ENCODE data around the gene RAPGEF2.
"Not testable (repeated sequence)": the region's sequence is repeated elsewhere in the genome, so short reads cannot be mapped to it uniquely, and the experiment has no call there.

RAPGEF2 gene

DNA sequence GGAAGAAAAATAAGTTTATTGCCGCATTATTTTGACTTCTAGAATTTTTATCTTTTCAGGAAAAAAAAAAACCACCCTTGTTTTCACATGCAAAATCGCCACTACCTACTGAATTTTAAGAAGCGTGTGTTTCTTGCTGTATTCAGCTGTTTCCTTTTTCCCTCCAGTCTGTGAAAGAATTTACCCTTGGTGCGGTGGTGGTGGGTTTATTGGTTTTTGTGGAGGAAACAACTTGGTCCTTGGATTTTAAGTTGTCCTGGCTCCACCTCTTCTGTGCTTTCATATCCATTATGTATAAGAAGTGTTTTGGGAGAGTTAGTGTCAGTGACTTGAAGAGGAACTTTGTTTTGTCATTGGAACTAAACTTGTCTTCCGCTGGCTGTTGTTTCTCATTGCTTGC is 8.1 kb downstream of the RAPGEF2 start:
- H3K27me3 ChIP-seq (ENCODE audit: insufficient read depth, insufficient read length), result no peaks in the 10 kb centered on the region
- H3K4me3 ChIP-seq (ENCODE audit: insufficient read length, low read depth), result no peak overlapping the region
- no peaks in the 10 kb centered on the region for H3K36me3 ChIP-seq (ENCODE audit: insufficient read depth, insufficient read length, low read length)
- DNase-seq (ENCODE audit: low read depth, low spot score), result no peak
- no peaks in the 10 kb centered on the region for H3K4me1 ChIP-seq (ENCODE audit: insufficient read depth, insufficient read length)
- no peaks in the 10 kb centered on the region for H3K9me3 ChIP-seq (ENCODE audit: insufficient read depth, low read length)
- no peak overlapping the region for H3K9ac ChIP-seq (ENCODE audit: insufficient read length, low read depth)
- no peak for TF ChIP-seq YY1 (IDR thresholded peaks at IDR 0.05; ENCODE audit: insufficient read depth, insufficient read length)
- no peak for TF ChIP-seq SUZ12 (IDR thresholded peaks at IDR 0.05; ENCODE audit: extremely low read depth, insufficient read depth, insufficient read length)
- TF ChIP-seq ZNF274 (IDR thresholded peaks at IDR 0.05; ENCODE audit: low read depth, low read length), result no peak

DNA sequence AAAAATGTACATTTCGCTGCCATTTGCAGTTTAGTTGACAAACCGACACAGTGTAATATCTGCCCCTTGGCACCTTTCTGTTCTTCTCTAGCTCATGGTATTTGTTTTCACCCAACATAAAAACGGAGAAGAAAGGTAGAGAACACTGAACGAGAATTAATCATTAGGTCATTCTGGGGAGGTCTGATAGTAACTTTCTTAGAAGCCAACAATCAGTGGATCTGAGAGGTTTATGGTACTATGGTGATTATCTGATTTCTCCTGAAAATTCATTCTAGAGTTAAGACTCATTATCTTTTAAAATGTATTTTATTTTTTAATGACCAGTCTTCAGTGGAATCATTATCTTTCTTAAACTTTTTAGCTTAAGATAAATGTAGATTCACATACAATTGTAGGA is 8.5 kb downstream of the RAPGEF2 start:
- Histone ChIP-seq H3K4me3 (ENCODE audit: insufficient read length, low read depth) (no peak overlapping the region), H3K9me3 (ENCODE audit: insufficient read depth, low read length) (no peaks in the 10 kb centered on the region), H3K36me3 (ENCODE audit: insufficient read depth, insufficient read length, low read length) (no peaks in the 10 kb centered on the region), H3K9ac (ENCODE audit: insufficient read length, low read depth) (no peak overlapping the region), H3K4me1 (ENCODE audit: insufficient read depth, insufficient read length) (no peaks in the 10 kb centered on the region), H3K27me3 (ENCODE audit: insufficient read depth, insufficient read length) (no peaks in the 10 kb centered on the region)
- no peak for TF ChIP-seq ZNF274 (IDR thresholded peaks at IDR 0.05; ENCODE audit: low read depth, low read length)
- TF ChIP-seq SUZ12 (IDR thresholded peaks at IDR 0.05; ENCODE audit: extremely low read depth, insufficient read depth, insufficient read length), result no peak
- TF ChIP-seq YY1 (IDR thresholded peaks at IDR 0.05; ENCODE audit: insufficient read depth, insufficient read length), result no peak
- no peak for DNase-seq (ENCODE audit: low read depth, low spot score)

DNA sequence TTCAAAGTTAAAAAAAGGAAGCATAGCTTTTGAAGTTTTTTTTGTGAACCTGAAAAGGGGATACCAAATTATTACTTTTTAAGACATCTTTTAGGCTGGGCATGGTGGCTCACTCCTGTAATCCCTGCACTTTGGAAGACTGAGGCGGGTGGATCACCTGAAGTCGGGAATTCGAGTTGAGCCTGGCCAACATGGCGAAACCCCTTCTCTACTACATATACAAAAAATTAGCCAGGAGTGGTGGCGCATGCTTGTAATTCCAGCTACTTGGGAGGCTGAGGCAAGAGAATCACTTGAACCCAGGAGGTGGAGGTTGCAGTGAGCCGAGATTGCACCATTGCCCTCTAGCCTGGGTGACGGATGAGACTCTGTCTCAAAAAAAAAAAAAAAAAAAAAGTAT is 10.5 kb downstream of the RAPGEF2 start:
- H3K9ac ChIP-seq (ENCODE audit: insufficient read length, low read depth); H3K9me3 ChIP-seq (ENCODE audit: insufficient read depth, low read length); DNase-seq (ENCODE audit: low read depth, low spot score); H3K4me3 ChIP-seq (ENCODE audit: insufficient read length, low read depth); H3K4me1 ChIP-seq (ENCODE audit: insufficient read depth, insufficient read length); H3K27me3 ChIP-seq (ENCODE audit: insufficient read depth, insufficient read length); H3K36me3 ChIP-seq (ENCODE audit: insufficient read depth, insufficient read length, low read length): not testable (repeated sequence)

DNA sequence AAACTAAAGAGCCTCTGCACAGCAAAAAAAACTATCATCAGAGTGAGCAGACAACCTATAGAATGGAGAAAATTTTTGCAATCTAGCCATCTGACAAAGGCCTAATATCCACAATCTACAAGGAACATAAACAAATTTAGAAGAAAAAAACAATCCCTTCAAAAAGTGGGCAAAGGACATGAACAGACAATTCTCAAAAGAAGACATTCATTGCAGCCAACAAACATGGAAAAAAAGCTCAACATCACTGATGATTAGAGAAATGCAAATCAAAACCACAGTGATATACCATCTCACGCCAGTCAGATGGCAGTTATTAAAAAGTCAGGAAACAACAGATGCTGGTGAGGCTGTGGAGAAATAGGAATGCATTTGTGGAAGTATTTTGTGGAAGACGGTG is 13.2 kb downstream of the RAPGEF2 start:
- not testable (repeated sequence) for H3K4me3 ChIP-seq (ENCODE audit: insufficient read length, low read depth); DNase-seq (ENCODE audit: low read depth, low spot score); H3K36me3 ChIP-seq (ENCODE audit: insufficient read depth, insufficient read length, low read length); H3K4me1 ChIP-seq (ENCODE audit: insufficient read depth, insufficient read length); H3K27me3 ChIP-seq (ENCODE audit: insufficient read depth, insufficient read length); H3K9ac ChIP-seq (ENCODE audit: insufficient read length, low read depth); H3K9me3 ChIP-seq (ENCODE audit: insufficient read depth, low read length)

DNA sequence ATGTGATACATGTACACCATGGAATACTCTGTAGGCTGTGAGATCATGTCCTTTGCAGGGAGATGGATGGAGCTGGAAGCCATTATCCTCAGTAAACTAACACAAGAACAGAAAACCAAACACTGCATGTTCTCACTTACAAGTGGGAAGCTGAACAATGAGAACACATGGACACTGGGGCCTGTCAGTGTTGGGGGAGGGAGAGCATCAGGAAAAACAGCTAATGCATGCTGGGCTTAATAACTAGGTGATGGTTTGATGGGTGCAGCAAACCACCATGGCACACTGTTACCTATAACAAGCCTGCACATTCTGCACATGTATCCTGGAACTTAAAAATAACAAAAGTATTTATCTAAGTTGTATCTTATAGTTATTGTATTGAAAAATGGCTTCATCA is 13.8 kb downstream of the RAPGEF2 start:
- H3K9me3 ChIP-seq (ENCODE audit: insufficient read depth, low read length); DNase-seq (ENCODE audit: low read depth, low spot score); H3K9ac ChIP-seq (ENCODE audit: insufficient read length, low read depth); H3K4me1 ChIP-seq (ENCODE audit: insufficient read depth, insufficient read length); H3K27me3 ChIP-seq (ENCODE audit: insufficient read depth, insufficient read length); H3K36me3 ChIP-seq (ENCODE audit: insufficient read depth, insufficient read length, low read length); H3K4me3 ChIP-seq (ENCODE audit: insufficient read length, low read depth): not testable (repeated sequence)

DNA sequence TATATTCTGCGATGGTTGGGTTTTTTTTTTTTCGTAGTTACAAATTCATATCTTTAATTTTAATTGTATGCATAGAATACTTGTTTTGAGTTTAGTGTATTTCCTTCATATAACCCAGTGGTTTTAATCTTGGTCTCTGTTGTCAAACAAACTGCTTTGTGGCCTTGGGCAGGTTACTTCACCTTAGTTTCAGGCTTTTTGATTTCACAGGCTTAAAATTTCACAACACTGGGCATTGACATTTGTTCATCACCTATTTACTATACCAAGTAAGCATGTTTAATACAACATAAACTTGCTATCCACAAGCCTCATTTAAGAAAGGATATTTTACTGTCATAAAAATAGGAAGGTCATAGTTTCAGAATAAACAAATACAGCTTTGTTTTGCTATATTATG is 14.7 kb downstream of the RAPGEF2 start:
- Histone ChIP-seq H3K27me3 (ENCODE audit: insufficient read depth, insufficient read length) (no peaks in the 10 kb centered on the region), H3K4me3 (ENCODE audit: insufficient read length, low read depth) (no peak overlapping the region), H3K9me3 (ENCODE audit: insufficient read depth, low read length) (no peaks in the 10 kb centered on the region), H3K4me1 (ENCODE audit: insufficient read depth, insufficient read length) (no peaks in the 10 kb centered on the region), H3K36me3 (ENCODE audit: insufficient read depth, insufficient read length, low read length) (no peaks in the 10 kb centered on the region), H3K9ac (ENCODE audit: insufficient read length, low read depth) (no peak overlapping the region)
- no peak for DNase-seq (ENCODE audit: low read depth, low spot score)
- TF ChIP-seq ZNF274 (IDR thresholded peaks at IDR 0.05; ENCODE audit: low read depth, low read length) (no peak), SUZ12 (IDR thresholded peaks at IDR 0.05; ENCODE audit: extremely low read depth, insufficient read depth, insufficient read length) (no peak), YY1 (IDR thresholded peaks at IDR 0.05; ENCODE audit: insufficient read depth, insufficient read length) (no peak)

DNA sequence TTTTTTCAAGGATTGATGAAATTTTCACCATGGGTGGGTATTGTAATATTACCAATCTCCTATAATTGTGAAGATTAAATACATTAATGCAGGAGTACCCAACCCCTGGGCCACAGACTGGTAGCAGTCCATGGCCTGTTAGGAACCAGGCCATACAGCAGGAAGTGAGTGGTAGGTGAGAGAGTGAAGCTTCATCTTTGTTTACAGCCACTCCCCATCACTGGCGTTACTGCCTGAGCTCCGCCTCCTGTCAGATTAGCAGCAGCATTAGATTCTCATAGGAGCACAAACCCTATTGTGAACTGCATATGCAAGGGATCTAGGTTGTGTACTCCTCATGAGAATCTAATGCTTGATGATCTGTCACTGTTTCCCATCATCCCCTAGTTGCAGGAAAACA is 15.1 kb downstream of the RAPGEF2 start:
- DNase-seq (ENCODE audit: low read depth, low spot score), result no peak
- Histone ChIP-seq H3K27me3 (ENCODE audit: insufficient read depth, insufficient read length) (no peaks in the 10 kb centered on the region), H3K36me3 (ENCODE audit: insufficient read depth, insufficient read length, low read length) (no peaks in the 10 kb centered on the region), H3K4me1 (ENCODE audit: insufficient read depth, insufficient read length) (no peaks in the 10 kb centered on the region), H3K9ac (ENCODE audit: insufficient read length, low read depth) (no peak overlapping the region), H3K4me3 (ENCODE audit: insufficient read length, low read depth) (no peak overlapping the region), H3K9me3 (ENCODE audit: insufficient read depth, low read length) (no peaks in the 10 kb centered on the region)
- TF ChIP-seq SUZ12 (IDR thresholded peaks at IDR 0.05; ENCODE audit: extremely low read depth, insufficient read depth, insufficient read length), result no peak
- TF ChIP-seq YY1 (IDR thresholded peaks at IDR 0.05; ENCODE audit: insufficient read depth, insufficient read length), result no peak
- no peak for TF ChIP-seq ZNF274 (IDR thresholded peaks at IDR 0.05; ENCODE audit: low read depth, low read length)

DNA sequence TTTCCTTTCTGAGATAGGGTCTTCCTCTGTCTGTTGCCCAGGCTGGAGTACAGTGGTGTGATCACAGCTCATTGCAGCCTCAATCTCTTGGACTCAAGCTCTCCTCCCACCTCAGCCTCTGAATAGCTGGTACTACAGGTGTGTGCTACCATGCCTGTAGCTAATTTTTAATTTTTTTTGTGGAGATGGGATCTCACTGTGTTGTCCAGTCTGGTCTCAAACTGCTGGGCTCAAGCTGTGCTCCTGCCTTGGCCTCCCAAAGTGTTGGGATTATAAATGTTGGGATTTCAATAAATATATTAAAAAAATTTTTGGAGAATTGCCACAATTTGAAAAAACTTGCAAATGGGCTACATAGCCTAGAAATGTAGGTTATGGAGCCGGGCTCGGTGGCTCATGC is 18.5 kb downstream of the RAPGEF2 start:
- Histone ChIP-seq H3K9ac (ENCODE audit: insufficient read length, low read depth) (no peak overlapping the region), H3K27me3 (ENCODE audit: insufficient read depth, insufficient read length) (no peaks in the 10 kb centered on the region), H3K4me1 (ENCODE audit: insufficient read depth, insufficient read length) (no peaks in the 10 kb centered on the region), H3K9me3 (ENCODE audit: insufficient read depth, low read length) (no peaks in the 10 kb centered on the region), H3K36me3 (ENCODE audit: insufficient read depth, insufficient read length, low read length) (no peaks in the 10 kb centered on the region), H3K4me3 (ENCODE audit: insufficient read length, low read depth) (no peak overlapping the region)
- no peak for DNase-seq (ENCODE audit: low read depth, low spot score)
- no peak for TF ChIP-seq SUZ12 (IDR thresholded peaks at IDR 0.05; ENCODE audit: extremely low read depth, insufficient read depth, insufficient read length)
- no peak for TF ChIP-seq YY1 (IDR thresholded peaks at IDR 0.05; ENCODE audit: insufficient read depth, insufficient read length)
- no peak for TF ChIP-seq ZNF274 (IDR thresholded peaks at IDR 0.05; ENCODE audit: low read depth, low read length)
